Heart left ventricle (tissue), 13 donors: Measurements from ENCODE around the gene TMEM42.

Experiments used
- POLR2A ChIP-seq, 2 donors: fragments of 450-650 bp; IDR thresholded peaks; one replicate each; pipeline ENCODE4 v1.6.1; 2017; ENCODE audit warnings: antibody characterized with exemption in 2 of 2, mild to moderate bottlenecking in 2 of 2, moderate library complexity in 2 of 2
- TF ChIP-seq, protein P1 (sequence below), 12 donors: fragments of 200-600 bp; sonication (generic) in 4 of 12; IDR thresholded peaks; one replicate each; pipeline versions ENCODE4 v1.5.0 to v1.8.0; 2018 to 2022; ENCODE audit warnings: antibody characterized with exemption in 12 of 12, mild to moderate bottlenecking in 5 of 12
- donor health status: ischemic (EF 13 %, LVEDD 7.1; RV severe dilation, severe dysfunction).
- donor health status: DM: no; HTN: yes; CAD: no.
- donor health status: DM: no; HTN: no; CAD: no.
- donor health status: ischemic (EF 25% LVEDD 6.9; RV normal size, moderate dysfunction).
- donor health status: ischemic (EF 25% LVEDD 5.7; RV mildly dilated, moderate dysfunction).
- donor health status: ischemic (EF 35%, LVEDD 5.7; RV mildly dilated, moderate dysfunction).
- donor health status: nonischemic (EF 11% LVEDD 7.7; RV severe dilation, severe dysfunction).
- donor health status: DM: yes; HTN: yes; CAD: no.
- donor health status: PGD.
- donor health status: ischemic (EF 29% LVEDD 5.4; RV normal size, mild dysfunction).
- donor health status: nonischemic (EF 23%, LVEDD 6.1; RV moderate dilation, normal function).

DNA sequence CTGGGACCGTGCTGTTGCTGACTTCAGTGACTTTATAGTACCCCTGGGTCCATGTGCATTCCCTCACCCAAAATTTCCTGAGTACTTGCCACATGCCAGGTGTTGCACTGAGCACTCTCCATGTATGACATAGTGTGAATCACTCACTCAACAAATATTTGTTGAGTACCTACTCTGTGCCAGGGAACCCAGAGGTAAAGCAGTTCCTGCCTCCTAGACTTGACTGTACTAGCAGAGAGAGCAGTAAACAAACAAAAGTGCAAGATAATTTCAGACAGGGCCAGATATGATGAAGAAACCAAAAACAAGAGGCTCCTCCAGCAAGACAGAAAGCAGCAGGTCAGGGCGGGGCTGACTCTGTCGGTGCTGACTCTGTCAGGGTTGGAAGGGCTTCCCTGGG lies 24.8 kb downstream of the TMEM42 start:
- TF ChIP-seq, protein P1, sequence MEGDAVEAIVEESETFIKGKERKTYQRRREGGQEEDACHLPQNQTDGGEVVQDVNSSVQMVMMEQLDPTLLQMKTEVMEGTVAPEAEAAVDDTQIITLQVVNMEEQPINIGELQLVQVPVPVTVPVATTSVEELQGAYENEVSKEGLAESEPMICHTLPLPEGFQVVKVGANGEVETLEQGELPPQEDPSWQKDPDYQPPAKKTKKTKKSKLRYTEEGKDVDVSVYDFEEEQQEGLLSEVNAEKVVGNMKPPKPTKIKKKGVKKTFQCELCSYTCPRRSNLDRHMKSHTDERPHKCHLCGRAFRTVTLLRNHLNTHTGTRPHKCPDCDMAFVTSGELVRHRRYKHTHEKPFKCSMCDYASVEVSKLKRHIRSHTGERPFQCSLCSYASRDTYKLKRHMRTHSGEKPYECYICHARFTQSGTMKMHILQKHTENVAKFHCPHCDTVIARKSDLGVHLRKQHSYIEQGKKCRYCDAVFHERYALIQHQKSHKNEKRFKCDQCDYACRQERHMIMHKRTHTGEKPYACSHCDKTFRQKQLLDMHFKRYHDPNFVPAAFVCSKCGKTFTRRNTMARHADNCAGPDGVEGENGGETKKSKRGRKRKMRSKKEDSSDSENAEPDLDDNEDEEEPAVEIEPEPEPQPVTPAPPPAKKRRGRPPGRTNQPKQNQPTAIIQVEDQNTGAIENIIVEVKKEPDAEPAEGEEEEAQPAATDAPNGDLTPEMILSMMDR (IDR thresholded peaks at IDR 0.05) = no peak
- TF ChIP-seq POLR2A (IDR thresholded peaks at IDR 0.05) = no peak
